ENCODE data around the gene HLCS. TPM values are rescaled to one million over a fixed set of nuclear protein-coding genes. Genes with fewer than 3 reads are reported as not detected.

Gene HLCS
- total RNA-seq, 1 donor, result 59.7 TPM

DNA sequence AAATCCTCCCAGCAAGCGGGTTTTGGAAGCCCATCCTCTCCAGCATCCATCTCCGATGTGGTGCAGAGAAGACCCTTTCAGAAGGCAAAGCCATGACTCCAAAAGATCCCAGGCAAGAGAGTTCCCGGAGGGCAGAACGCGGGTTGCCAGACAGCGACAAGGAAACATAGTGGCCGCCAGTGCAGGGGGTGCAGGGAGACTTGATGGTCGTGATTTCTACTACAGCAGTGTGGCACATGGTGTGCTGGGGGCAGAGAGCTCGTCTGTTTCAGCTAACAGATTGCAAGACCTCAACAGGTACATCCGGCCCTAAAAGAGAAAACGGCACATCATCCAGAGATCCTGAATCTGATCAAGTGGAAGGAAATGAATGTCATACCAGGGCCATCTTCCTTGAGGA lies 74.3 kb downstream of the HLCS start:
- Histone ChIP-seq H3K9me3 (ENCODE audit: low read depth, low read length) (no peaks in the 10 kb centered on the region), H3K4me2 (ENCODE audit: insufficient read depth, low read length) (no peak overlapping the region), H3K4me3 (ENCODE audit: insufficient read depth, low read length) (no peak overlapping the region), H2AFZ (ENCODE audit: low read length) (no peak overlapping the region), H3K27ac (ENCODE audit: low read depth, low read length) (peak overlapping the region; percentile 85), H3K4me1 (ENCODE audit: insufficient read depth, low read length) (peaks cover 33% of the 10 kb centered on the region), H3K36me3 (ENCODE audit: insufficient read depth, low read length) (peaks cover 4% of the 10 kb centered on the region), H4K20me1 (ENCODE audit: insufficient read depth, low read length) (no peaks in the 10 kb centered on the region), H3K79me2 (ENCODE audit: insufficient read depth, low read length) (peaks cover 4% of the 10 kb centered on the region), H3K27me3 (ENCODE audit: insufficient read depth, low read length) (no peaks in the 10 kb centered on the region)
- TF ChIP-seq, protein P1, sequence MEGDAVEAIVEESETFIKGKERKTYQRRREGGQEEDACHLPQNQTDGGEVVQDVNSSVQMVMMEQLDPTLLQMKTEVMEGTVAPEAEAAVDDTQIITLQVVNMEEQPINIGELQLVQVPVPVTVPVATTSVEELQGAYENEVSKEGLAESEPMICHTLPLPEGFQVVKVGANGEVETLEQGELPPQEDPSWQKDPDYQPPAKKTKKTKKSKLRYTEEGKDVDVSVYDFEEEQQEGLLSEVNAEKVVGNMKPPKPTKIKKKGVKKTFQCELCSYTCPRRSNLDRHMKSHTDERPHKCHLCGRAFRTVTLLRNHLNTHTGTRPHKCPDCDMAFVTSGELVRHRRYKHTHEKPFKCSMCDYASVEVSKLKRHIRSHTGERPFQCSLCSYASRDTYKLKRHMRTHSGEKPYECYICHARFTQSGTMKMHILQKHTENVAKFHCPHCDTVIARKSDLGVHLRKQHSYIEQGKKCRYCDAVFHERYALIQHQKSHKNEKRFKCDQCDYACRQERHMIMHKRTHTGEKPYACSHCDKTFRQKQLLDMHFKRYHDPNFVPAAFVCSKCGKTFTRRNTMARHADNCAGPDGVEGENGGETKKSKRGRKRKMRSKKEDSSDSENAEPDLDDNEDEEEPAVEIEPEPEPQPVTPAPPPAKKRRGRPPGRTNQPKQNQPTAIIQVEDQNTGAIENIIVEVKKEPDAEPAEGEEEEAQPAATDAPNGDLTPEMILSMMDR (IDR thresholded peaks at IDR 0.05; ENCODE audit: extremely low read depth, low read depth, low read length), result no peak
- DNase-seq (ENCODE audit: insufficient read length, low spot score, missing footprints), result no peak

DNA sequence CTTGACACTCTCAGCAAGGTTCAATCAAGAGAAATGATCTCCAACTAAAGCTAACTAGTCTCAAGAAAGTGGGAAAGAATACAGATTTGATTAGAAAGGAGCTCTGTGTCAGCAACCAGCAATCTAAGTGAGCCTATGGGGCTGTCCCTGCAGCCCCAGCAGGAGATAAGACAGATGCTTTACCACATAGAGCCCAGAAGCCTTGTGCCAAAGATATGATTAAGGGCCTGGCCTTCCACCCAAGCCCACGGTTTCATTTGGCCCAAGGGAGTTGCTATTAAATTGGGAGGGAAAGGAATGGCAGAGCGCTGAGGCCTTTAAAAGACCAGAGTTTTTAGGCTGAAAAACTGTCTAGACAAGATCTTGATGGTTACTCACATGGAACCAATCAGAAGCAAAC lies 74.8 kb downstream of the HLCS start:
- Histone ChIP-seq H3K36me3 (ENCODE audit: insufficient read depth, low read length) (peaks cover 3% of the 10 kb centered on the region), H3K27ac (ENCODE audit: low read depth, low read length) (peak overlapping the region; percentile 85), H2AFZ (ENCODE audit: low read length) (no peak overlapping the region), H3K9me3 (ENCODE audit: low read depth, low read length) (no peaks in the 10 kb centered on the region), H3K27me3 (ENCODE audit: insufficient read depth, low read length) (no peaks in the 10 kb centered on the region), H4K20me1 (ENCODE audit: insufficient read depth, low read length) (no peaks in the 10 kb centered on the region), H3K79me2 (ENCODE audit: insufficient read depth, low read length) (peaks cover 4% of the 10 kb centered on the region), H3K4me3 (ENCODE audit: insufficient read depth, low read length) (no peak overlapping the region), H3K4me1 (ENCODE audit: insufficient read depth, low read length) (peaks cover 33% of the 10 kb centered on the region), H3K4me2 (ENCODE audit: insufficient read depth, low read length) (peak overlapping the region; percentile 19)
- TF ChIP-seq, protein P1 (IDR thresholded peaks at IDR 0.05; ENCODE audit: extremely low read depth, low read depth, low read length), result no peak
- peak; percentile 63 for DNase-seq (ENCODE audit: insufficient read length, low spot score, missing footprints)

DNA sequence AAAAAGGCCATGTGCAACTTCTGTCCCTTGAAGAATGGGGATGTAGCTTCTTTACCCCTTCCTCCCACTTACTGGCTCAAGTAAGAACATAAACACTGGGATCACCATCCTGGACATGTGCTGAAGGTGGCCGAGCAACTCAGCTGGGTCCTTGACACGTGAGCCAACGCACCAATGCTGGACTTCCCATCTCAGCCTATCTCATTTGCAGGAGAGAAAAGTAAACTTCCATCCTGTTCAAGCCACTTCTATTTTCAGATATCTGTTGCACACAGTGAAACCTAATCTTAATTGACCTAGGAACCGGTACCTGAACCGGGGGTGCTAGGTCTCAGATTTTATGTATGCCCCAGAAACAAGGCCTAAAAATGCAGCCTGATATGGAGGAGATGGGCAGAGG lies 75.3 kb downstream of the HLCS start:
- Histone ChIP-seq H3K4me3 (ENCODE audit: insufficient read depth, low read length) (no peak overlapping the region), H3K4me1 (ENCODE audit: insufficient read depth, low read length) (peaks cover 33% of the 10 kb centered on the region), H4K20me1 (ENCODE audit: insufficient read depth, low read length) (no peaks in the 10 kb centered on the region), H3K79me2 (ENCODE audit: insufficient read depth, low read length) (peaks cover 4% of the 10 kb centered on the region), H3K9me3 (ENCODE audit: low read depth, low read length) (no peaks in the 10 kb centered on the region), H3K36me3 (ENCODE audit: insufficient read depth, low read length) (no peaks in the 10 kb centered on the region), H3K4me2 (ENCODE audit: insufficient read depth, low read length) (peak overlapping the region; percentile 19), H3K27ac (ENCODE audit: low read depth, low read length) (peak overlapping the region; percentile 85), H3K27me3 (ENCODE audit: insufficient read depth, low read length) (no peaks in the 10 kb centered on the region), H2AFZ (ENCODE audit: low read length) (no peak overlapping the region)
- no peak for DNase-seq (ENCODE audit: insufficient read length, low spot score, missing footprints)
- TF ChIP-seq, protein P1 (IDR thresholded peaks at IDR 0.05; ENCODE audit: extremely low read depth, low read depth, low read length), result no peak

DNA sequence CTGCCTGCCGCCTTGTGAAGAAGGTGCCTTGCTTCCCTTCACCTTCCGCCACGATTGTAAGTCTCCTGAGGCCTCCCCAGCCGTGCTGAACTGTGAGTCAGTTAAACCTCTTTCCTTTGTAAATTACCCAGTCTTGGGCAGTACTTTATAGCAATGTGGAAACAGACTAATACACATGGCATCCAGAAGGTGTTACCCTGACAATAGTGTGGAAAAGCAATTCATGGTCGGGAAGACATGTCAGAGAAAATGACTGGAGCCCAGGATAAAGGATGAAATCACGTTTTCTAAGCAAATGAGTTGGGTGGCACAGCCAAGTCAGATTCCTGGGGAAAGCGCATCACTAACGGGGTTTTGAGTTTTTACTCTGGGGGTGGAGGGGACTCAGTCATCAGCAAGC lies 76.4 kb downstream of the HLCS start:
- no peak for DNase-seq (ENCODE audit: insufficient read length, low spot score, missing footprints)

More for the DNA sequence above, 76.4 kb downstream of the HLCS start:
- H4K20me1 ChIP-seq (ENCODE audit: insufficient read depth, low read length), result no peaks in the 10 kb centered on the region
- no peaks in the 10 kb centered on the region for H3K27me3 ChIP-seq (ENCODE audit: insufficient read depth, low read length)
- no peak overlapping the region for H3K4me2 ChIP-seq (ENCODE audit: insufficient read depth, low read length)
- peak overlapping the region; percentile 85 for H3K27ac ChIP-seq (ENCODE audit: low read depth, low read length)
- TF ChIP-seq, protein P1 (IDR thresholded peaks at IDR 0.05; ENCODE audit: extremely low read depth, low read depth, low read length), result no peak
- H3K36me3 ChIP-seq (ENCODE audit: insufficient read depth, low read length), result no peaks in the 10 kb centered on the region
- H3K9me3 ChIP-seq (ENCODE audit: low read depth, low read length), result no peaks in the 10 kb centered on the region
- no peak overlapping the region for H3K4me3 ChIP-seq (ENCODE audit: insufficient read depth, low read length)
- H3K4me1 ChIP-seq (ENCODE audit: insufficient read depth, low read length), result peaks cover 33% of the 10 kb centered on the region
- H2AFZ ChIP-seq (ENCODE audit: low read length), result no peak overlapping the region
- H3K79me2 ChIP-seq (ENCODE audit: insufficient read depth, low read length), result peaks cover 4% of the 10 kb centered on the region

All from osteoblast (primary cell).